Panc1 (cell line): ENCODE results near the gene AMMECR1L.

Source experiments
- CTCF ChIP-seq: fragments of 450-650 bp; IDR thresholded peaks from 2 replicates; pipeline ENCODE4 v1.5.1; 2017; ENCODE audit warnings: mild to moderate bottlenecking
- POLR2AphosphoS5 ChIP-seq: IDR thresholded peaks from 2 replicates; pipeline ENCODE4 v1.6.1; 2012; ENCODE audit warnings: mild to moderate bottlenecking, low read depth, low read length, moderate library complexity
- REST ChIP-seq, 2 experiments: IDR thresholded peaks; 2 replicates each; pipeline ENCODE4 v1.6.1; 2011 to 2012; ENCODE audit warnings: low read depth in 2 of 2, control low read depth in 1 of 2, low read length in 1 of 2, mild to moderate bottlenecking in 1 of 2, moderate library complexity in 1 of 2; ENCODE audit not compliant: insufficient read depth in 1 of 2

GRCh38 chr2:127852388-127852787 is 33.4 kb downstream of the AMMECR1L start:
- no peak for TF ChIP-seq CTCF
- TF ChIP-seq REST (IDR thresholded peaks at IDR 0.05; ENCODE audit: insufficient read depth in 1 of 2, low read depth in 2 of 2, low read length in 1 of 2) = no peak
- no peak for TF ChIP-seq POLR2AphosphoS5
